Measurements from ENCODE around the gene E2F3. TPM values are rescaled to one million over a fixed set of nuclear protein-coding genes. Genes with fewer than 3 reads are reported as not detected.

E2F3 gene
- total RNA-seq, 2 experiments from 2014 or later: 16.0 to 17.0 TPM

- peaks cover 43% of the 10 kb centered on the region for H3K36me3 Mint-ChIP-seq (ENCODE audit: low read depth)
- CTCF ChIA-PET: interaction anchor here (0.6 kb wide), 1 partner anchor 86 kb away, joined by 3 read pairs; no protein-coding TSS in a partner anchor
Observed at GRCh38 chr6:20490591-20490990, 88.9 kb downstream of the E2F3 start.

GRCh38 chr6:20492099-20492498 is 90.4 kb downstream of the E2F3 start:
- ATAC-seq (no peak), DNase-seq (no peak)
- TF ChIP-seq CTCF (IDR thresholded peaks at IDR 0.05): no peak
- intact Hi-C loops (cut with micrococcal nuclease): no loop called here
- H3K27ac Mint-ChIP-seq: no peak overlapping the region
- peaks cover 38% of the 10 kb centered on the region for H3K36me3 Mint-ChIP-seq (ENCODE audit: low read depth)
- ChIA-PET CTCF (interaction anchor here (1.2 kb wide), 1 partner anchor 36 kb away, joined by 3 read pairs; no protein-coding TSS in a partner anchor), POLR2A (no interaction called here)
- no peaks in the 10 kb centered on the region for H3K9me3 Mint-ChIP-seq
- H3K27me3 Mint-ChIP-seq: no peaks in the 10 kb centered on the region
- no peaks in the 10 kb centered on the region for H3K4me1 Mint-ChIP-seq (ENCODE audit: low read depth)
- H3K4me3 Mint-ChIP-seq: no peak overlapping the region

More at GRCh38 chr6:20490591-20490990, 88.9 kb downstream of the E2F3 start:
- no peak for ATAC-seq
- Mint-ChIP-seq H3K27ac (no peak overlapping the region), H3K9me3 (no peaks in the 10 kb centered on the region), H3K27me3 (no peaks in the 10 kb centered on the region), H3K4me3 (no peak overlapping the region), H3K4me1 (ENCODE audit: low read depth) (peaks cover 2% of the 10 kb centered on the region)
- POLR2A ChIA-PET: no interaction called here
- no peak for DNase-seq
- TF ChIP-seq CTCF (IDR thresholded peaks at IDR 0.05): no peak
- intact Hi-C loops (cut with micrococcal nuclease): no loop called here

GRCh38 chr6:20497216-20498040 is 95.7 kb downstream of the E2F3 start:
- H3K36me3 Mint-ChIP-seq (ENCODE audit: low read depth): peaks cover 5% of the 10 kb centered on the region
- no peaks in the 10 kb centered on the region for H3K4me1 Mint-ChIP-seq (ENCODE audit: low read depth)
- no peaks in the 10 kb centered on the region for H3K9me3 Mint-ChIP-seq
- ChIA-PET CTCF (no interaction called here), POLR2A (no interaction called here)
- no peaks in the 10 kb centered on the region for H3K27me3 Mint-ChIP-seq
- TF ChIP-seq CTCF (IDR thresholded peaks at IDR 0.05): no peak
- no peak for DNase-seq
- ATAC-seq: no peak
- H3K4me3 Mint-ChIP-seq: no peak overlapping the region
- intact Hi-C loops (cut with micrococcal nuclease): no loop called here
- no peak overlapping the region for H3K27ac Mint-ChIP-seq

- CTCF ChIA-PET: no interaction called here
- POLR2A ChIA-PET: no interaction called here
Observed at GRCh38 chr6:20498041-20498385, 96.3 kb downstream of the E2F3 start.

More at GRCh38 chr6:20498041-20498385, 96.3 kb downstream of the E2F3 start:
- no peak for DNase-seq
- TF ChIP-seq CTCF (IDR thresholded peaks at IDR 0.05): no peak
- H3K27me3 Mint-ChIP-seq: no peaks in the 10 kb centered on the region
- intact Hi-C loops (cut with micrococcal nuclease): no loop called here
- H3K4me1 Mint-ChIP-seq (ENCODE audit: low read depth): no peaks in the 10 kb centered on the region
- no peak overlapping the region for H3K27ac Mint-ChIP-seq
- H3K36me3 Mint-ChIP-seq (ENCODE audit: low read depth): peaks cover 5% of the 10 kb centered on the region
- no peak overlapping the region for H3K4me3 Mint-ChIP-seq
- H3K9me3 Mint-ChIP-seq: no peaks in the 10 kb centered on the region
- ATAC-seq: no peak

Measured in activated CD8-positive, alpha-beta T cell treated with anti-CD3 and anti-CD28 coated beads for 36 hours (primary cell).